GM13977 (cell line): ENCODE results near the gene BTBD9.

Experiments
- DNase-seq: peaks from one replicate; pipeline ENCODE4 v3.0.0; 2012; ENCODE audit warnings: low spot score
- CTCF ChIP-seq: IDR thresholded peaks from 2 replicates; pipeline ENCODE4 v1.5.1; 2012; ENCODE audit warnings: mild to moderate bottlenecking, control low read depth; ENCODE audit not compliant: insufficient read depth; ENCODE audit errors: extremely low read depth, missing control alignments
- in situ Hi-C: fragments of 300-500 bp; cut with MboI; formaldehyde crosslinking; loops from one replicate; pipeline ENCODE4 v1.12.0; 2022; ENCODE audit warnings: low sequenced_read_pairs, low pct_unique_long_range_greater_than_20kb, mixed read lengths, inconsistent platforms; ENCODE audit not compliant: unreplicated experiment

BTBD9 gene

GRCh38 chr6:38141716-38142115, 498.0 kb downstream of the BTBD9 start:
- in situ Hi-C loops, result no loop called here
- no peak for DNase-seq
- TF ChIP-seq CTCF, result no peak

GRCh38 chr6:38141085-38141484, 498.6 kb downstream of the BTBD9 start:
- TF ChIP-seq CTCF, result no peak
- in situ Hi-C loops, result no loop called here
- no peak for DNase-seq

GRCh38 chr6:38138374-38138773, 501.4 kb downstream of the BTBD9 start:
- in situ Hi-C loops, result no loop called here

GRCh38 chr6:38137608-38138265, 502.0 kb downstream of the BTBD9 start:
- TF ChIP-seq CTCF, result no peak

More at GRCh38 chr6:38138374-38138773, 501.4 kb downstream of the BTBD9 start:
- TF ChIP-seq CTCF, result no peak
- no peak for DNase-seq

GRCh38 chr6:38136547-38136946, 503.2 kb downstream of the BTBD9 start:
- TF ChIP-seq CTCF, result no peak
- in situ Hi-C loops, result no loop called here
- DNase-seq, result no peak

More at GRCh38 chr6:38137608-38138265, 502.0 kb downstream of the BTBD9 start:
- no peak for DNase-seq
- in situ Hi-C loops, result no loop called here

GRCh38 chr6:38134704-38135088, 505.0 kb downstream of the BTBD9 start:
- in situ Hi-C loops, result no loop called here
- DNase-seq, result no peak
- no peak for TF ChIP-seq CTCF
